Left ventricle myocardium inferior (tissue), 1 donor: ENCODE measurements around the gene CDC42SE1. TPM values are rescaled to one million over a fixed set of nuclear protein-coding genes. Genes with fewer than 3 reads are reported as not detected.

Source experiments
- DNase-seq: peaks from one replicate; pipeline ENCODE4 v3.0.0-alpha.2; 2020
- H3K27ac ChIP-seq: fragments of 200-600 bp; replicated peaks from 2 replicates; pipeline ENCODE4 v1.8.0; 2021
- H3K27me3 ChIP-seq: fragments of 200-600 bp; 2 replicates; pipeline ENCODE4 v1.8.0; 2021; ENCODE audit warnings: low read depth
- H3K36me3 ChIP-seq: fragments of 200-600 bp; 2 replicates; pipeline ENCODE4 v1.8.0; 2021
- H3K4me1 ChIP-seq: fragments of 200-600 bp; 2 replicates; pipeline ENCODE4 v1.8.0; 2021
- H3K4me3 ChIP-seq: fragments of 200-600 bp; 2 replicates; pipeline ENCODE4 v1.8.0; 2021; ENCODE audit warnings: mild to moderate bottlenecking, moderate library complexity
- H3K9me3 ChIP-seq: fragments of 200-600 bp; replicated peaks from 2 replicates; pipeline ENCODE4 v1.8.0; 2021
- intact Hi-C: fragments of 100-400 bp; cut with micrococcal nuclease; formaldehyde crosslinking; loops from one replicate; pipeline ENCODE4 v1.11.0; 2022
- total RNA-seq: library from RNA; stranded (reverse); fragmentation: NEBNext Ultra II Directional; extraction: Animal tissue kit (Norgen Biotek cat#: 25700); gene quantifications from one replicate; pipeline ENCODE4 v1.2.1, GENCODE V29; 2021
- TF ChIP-seq, protein P1 (sequence below): fragments of 200-600 bp; IDR thresholded peaks from 2 replicates; pipeline ENCODE4 v1.8.0; 2021; ENCODE audit warnings: antibody characterized with exemption, mild to moderate bottlenecking, borderline replicate concordance
- donor health status: DM: no; HTN: yes; CAD: no; lungs with severe emphysema.

Gene CDC42SE1
- total RNA-seq, 1 donor from 2014 or later = 24.8 TPM

DNA sequence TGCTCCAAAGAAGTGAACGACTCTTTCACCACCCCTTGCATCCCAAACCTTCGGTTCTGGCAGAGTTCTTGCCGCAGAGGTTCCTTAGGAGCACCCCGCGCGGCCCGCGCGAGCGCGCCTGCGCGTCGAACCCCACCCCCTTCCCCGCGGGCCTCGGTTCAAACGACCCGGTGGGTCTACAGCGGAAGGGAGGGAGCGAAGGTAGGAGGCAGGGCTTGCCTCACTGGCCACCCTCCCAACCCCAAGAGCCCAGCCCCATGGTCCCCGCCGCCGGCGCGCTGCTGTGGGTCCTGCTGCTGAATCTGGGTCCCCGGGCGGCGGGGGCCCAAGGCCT is 11.9 kb downstream of the CDC42SE1 start, which contains the start of gene C1orf56:
TSS of gene C1orf56 (plus strand) at position 161 of the 334 bp plus-strand sequence. CDS start at position 258, 97 bp downstream.
- H3K36me3 ChIP-seq = peaks cover 17% of the 10 kb centered on the region
- H3K4me3 ChIP-seq = peak within 1 kb of the TSS; percentile 96
- TF ChIP-seq, protein P1, sequence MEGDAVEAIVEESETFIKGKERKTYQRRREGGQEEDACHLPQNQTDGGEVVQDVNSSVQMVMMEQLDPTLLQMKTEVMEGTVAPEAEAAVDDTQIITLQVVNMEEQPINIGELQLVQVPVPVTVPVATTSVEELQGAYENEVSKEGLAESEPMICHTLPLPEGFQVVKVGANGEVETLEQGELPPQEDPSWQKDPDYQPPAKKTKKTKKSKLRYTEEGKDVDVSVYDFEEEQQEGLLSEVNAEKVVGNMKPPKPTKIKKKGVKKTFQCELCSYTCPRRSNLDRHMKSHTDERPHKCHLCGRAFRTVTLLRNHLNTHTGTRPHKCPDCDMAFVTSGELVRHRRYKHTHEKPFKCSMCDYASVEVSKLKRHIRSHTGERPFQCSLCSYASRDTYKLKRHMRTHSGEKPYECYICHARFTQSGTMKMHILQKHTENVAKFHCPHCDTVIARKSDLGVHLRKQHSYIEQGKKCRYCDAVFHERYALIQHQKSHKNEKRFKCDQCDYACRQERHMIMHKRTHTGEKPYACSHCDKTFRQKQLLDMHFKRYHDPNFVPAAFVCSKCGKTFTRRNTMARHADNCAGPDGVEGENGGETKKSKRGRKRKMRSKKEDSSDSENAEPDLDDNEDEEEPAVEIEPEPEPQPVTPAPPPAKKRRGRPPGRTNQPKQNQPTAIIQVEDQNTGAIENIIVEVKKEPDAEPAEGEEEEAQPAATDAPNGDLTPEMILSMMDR = no peak
- H3K27me3 ChIP-seq = no peaks in the 10 kb centered on the region
- intact Hi-C loops = no loop called here
- peak within 1 kb of the TSS; percentile 94 for H3K27ac ChIP-seq
- H3K4me1 ChIP-seq = peaks cover 51% of the 10 kb centered on the region
- peak; percentile 68 for DNase-seq
- no peaks in the 10 kb centered on the region for H3K9me3 ChIP-seq

DNA sequence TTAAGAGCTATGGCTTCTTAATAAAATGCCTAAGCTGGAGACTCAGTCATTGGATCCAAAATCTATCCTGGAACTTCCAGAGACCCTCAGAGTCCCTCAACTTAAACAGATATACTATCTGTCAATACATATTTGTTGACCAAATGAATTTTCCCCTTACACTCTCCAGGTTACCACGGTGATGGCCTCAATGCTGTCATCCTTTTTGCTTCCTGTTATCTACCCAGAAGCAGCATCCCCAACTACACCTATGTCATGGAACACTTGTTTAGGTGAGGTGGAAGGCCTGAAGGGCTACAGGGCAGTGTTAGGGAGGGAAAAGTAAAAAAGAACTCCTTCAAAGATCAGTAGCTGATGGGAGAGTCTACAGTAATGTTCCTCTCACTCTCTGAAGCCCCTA is 16.3 kb downstream of the CDC42SE1 start:
- Histone ChIP-seq H3K36me3 (peaks cover 4% of the 10 kb centered on the region), H3K27ac (no peak overlapping the region), H3K4me3 (no peak overlapping the region), H3K9me3 (no peaks in the 10 kb centered on the region), H3K27me3 (no peaks in the 10 kb centered on the region), H3K4me1 (peaks cover 25% of the 10 kb centered on the region)
- no peak for DNase-seq
- TF ChIP-seq, protein P1 = no peak
- intact Hi-C loops = no loop called here

DNA sequence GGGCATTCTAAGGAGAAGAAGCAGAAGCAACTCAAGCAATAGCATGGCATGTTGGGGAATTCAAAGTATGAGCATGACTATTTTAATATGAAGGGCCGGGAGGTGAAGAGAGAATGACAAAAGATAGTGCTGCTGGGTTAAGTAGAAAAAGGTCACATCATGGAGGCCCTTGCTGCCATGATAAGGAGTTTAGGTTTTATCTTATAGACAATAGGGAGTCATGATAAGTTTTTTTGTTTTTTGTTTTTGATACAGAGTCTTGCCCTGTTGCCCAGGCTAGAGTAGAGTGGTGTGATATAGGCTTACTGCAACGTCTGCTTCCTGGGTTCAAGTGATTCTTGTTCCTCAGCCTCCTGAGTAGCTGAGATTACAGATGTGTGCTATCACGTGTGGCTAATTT is 19.9 kb downstream of the CDC42SE1 start:
- no peak overlapping the region for H3K27ac ChIP-seq
- DNase-seq = no peak
- no peaks in the 10 kb centered on the region for H3K27me3 ChIP-seq
- peaks cover 24% of the 10 kb centered on the region for H3K4me1 ChIP-seq
- TF ChIP-seq, protein P1 = no peak
- H3K4me3 ChIP-seq = no peak overlapping the region
- no peaks in the 10 kb centered on the region for H3K9me3 ChIP-seq
- peaks cover 13% of the 10 kb centered on the region for H3K36me3 ChIP-seq
- intact Hi-C loops = no loop called here

DNA sequence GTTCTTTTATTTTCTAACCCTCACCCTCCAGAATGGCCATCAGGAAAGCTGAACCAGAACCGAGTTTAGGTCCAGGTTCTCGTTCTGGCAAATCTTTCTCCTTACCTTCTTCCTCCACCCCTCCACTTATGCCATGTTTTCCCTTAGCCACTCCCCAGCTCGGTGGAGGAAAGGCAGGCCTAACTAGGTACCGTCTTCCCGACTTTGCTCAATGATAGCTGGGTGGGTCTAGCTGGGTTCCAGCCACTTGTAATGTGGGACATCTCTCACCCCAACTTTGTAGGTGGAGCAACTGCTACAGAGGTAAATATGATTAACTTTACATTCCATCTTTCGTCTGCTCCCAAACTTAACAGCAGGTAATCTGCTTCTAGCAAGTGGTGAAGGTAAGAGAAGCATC is 22.4 kb downstream of the CDC42SE1 start:
- H3K4me3 ChIP-seq = no peak overlapping the region
- no peak overlapping the region for H3K27ac ChIP-seq
- no peaks in the 10 kb centered on the region for H3K9me3 ChIP-seq
- intact Hi-C loops = no loop called here
- TF ChIP-seq, protein P1 = no peak
- no peaks in the 10 kb centered on the region for H3K27me3 ChIP-seq
- H3K4me1 ChIP-seq = peaks cover 29% of the 10 kb centered on the region
- peaks cover 31% of the 10 kb centered on the region for H3K36me3 ChIP-seq
- no peak for DNase-seq

DNA sequence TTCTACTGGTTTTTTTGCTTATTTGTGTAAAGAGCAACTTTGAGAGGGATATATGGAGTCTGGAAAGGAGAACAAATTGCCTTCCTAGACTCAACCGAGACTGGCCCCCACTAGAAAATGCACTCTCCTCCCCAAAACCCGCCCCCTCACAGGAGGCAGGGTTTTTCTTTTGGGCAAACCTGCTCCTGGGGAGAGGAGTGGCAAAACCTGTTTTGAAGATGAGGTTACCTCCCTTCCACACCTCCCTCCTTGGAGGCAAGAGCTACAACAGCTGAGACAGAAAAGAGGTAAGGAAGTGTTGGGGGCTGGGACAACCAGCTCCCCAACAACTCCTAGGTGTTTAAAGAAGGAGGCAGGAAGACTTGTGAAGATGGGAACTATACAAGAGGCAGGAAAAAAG is 23.1 kb downstream of the CDC42SE1 start, which contains the start of gene BNIPL:
TSS of gene BNIPL (plus strand) at position 231 of the 400 bp plus-strand sequence. CDS start at position 371, 140 bp downstream.
- peak within 1 kb of the TSS; percentile 47 for H3K27ac ChIP-seq
- H3K4me1 ChIP-seq = peaks cover 29% of the 10 kb centered on the region
- peaks cover 38% of the 10 kb centered on the region for H3K36me3 ChIP-seq
- intact Hi-C loops = no loop called here
- TF ChIP-seq, protein P1 = no peak
- H3K9me3 ChIP-seq = no peaks in the 10 kb centered on the region
- H3K4me3 ChIP-seq = no peak within 1 kb of the TSS
- no peak for DNase-seq
- H3K27me3 ChIP-seq = no peaks in the 10 kb centered on the region
